Osteoblast (primary cell): ENCODE data around the gene SVOPL. TPM values are rescaled to one million over a fixed set of nuclear protein-coding genes. Genes with fewer than 3 reads are reported as not detected.

Experiments used
- DNase-seq: peaks from one replicate; pipeline ENCODE4 v3.0.0; 2011; ENCODE audit warnings: low spot score, mixed read lengths; ENCODE audit not compliant: insufficient read length; ENCODE audit errors: missing footprints
- H2AFZ ChIP-seq: 2 replicates; pipeline ENCODE4 v1.6.0; 2011; ENCODE audit warnings: mild to moderate bottlenecking, low read length
- H3K27ac ChIP-seq: 2 replicates; pipeline ENCODE4 v1.5.1; 2011; ENCODE audit warnings: mild to moderate bottlenecking, low read depth, low read length, moderate library complexity
- H3K27me3 ChIP-seq: 2 replicates; pipeline ENCODE4 v1.6.0; 2012; ENCODE audit warnings: mild to moderate bottlenecking, control low read depth, inconsistent platforms, low read length, moderate library complexity; ENCODE audit not compliant: insufficient read depth
- H3K36me3 ChIP-seq: 2 replicates; pipeline ENCODE4 v1.5.1; 2011; ENCODE audit warnings: mild to moderate bottlenecking, low read length, control low read depth, moderate library complexity; ENCODE audit not compliant: insufficient read depth
- H3K4me1 ChIP-seq: 2 replicates; pipeline ENCODE4 v1.5.1; 2011; ENCODE audit warnings: mild to moderate bottlenecking, low read length, control low read depth, moderate library complexity; ENCODE audit not compliant: insufficient read depth
- H3K4me2 ChIP-seq: 2 replicates; pipeline ENCODE4 v1.6.0; 2011; ENCODE audit warnings: mild to moderate bottlenecking, low read length; ENCODE audit not compliant: insufficient read depth
- H3K4me3 ChIP-seq: fragments of 200-600 bp; sonication (generic); 3 replicates; pipeline ENCODE4 v1.5.1; 2012; ENCODE audit warnings: mild to moderate bottlenecking, low read length, inconsistent platforms; ENCODE audit not compliant: insufficient read depth
- H3K79me2 ChIP-seq: 2 replicates; pipeline ENCODE4 v1.6.0; 2012; ENCODE audit warnings: mild to moderate bottlenecking, low read length, control low read depth, inconsistent platforms; ENCODE audit not compliant: insufficient read depth
- H3K9me3 ChIP-seq: 2 replicates; pipeline ENCODE4 v1.5.1; 2011; ENCODE audit warnings: low read depth, low read length, control low read depth
- H4K20me1 ChIP-seq: 2 replicates; pipeline ENCODE4 v1.6.0; 2012; ENCODE audit warnings: mild to moderate bottlenecking, low read length, control low read depth; ENCODE audit not compliant: insufficient read depth
- CTCF ChIP-seq: IDR thresholded peaks from 2 replicates; pipeline ENCODE4 v1.5.1; 2011; ENCODE audit warnings: mild to moderate bottlenecking, low read depth, low read length, moderate library complexity; ENCODE audit errors: extremely low read depth
- total RNA-seq: library from RNA; depleted of rRNA; stranded (reverse); fragments of >200 nt; gene quantifications from 2 replicates; pipeline ENCODE4 v1.2.3, GENCODE V29; 2012

Gene SVOPL
- total RNA-seq, 1 donor = not detected

GRCh38 chr7:138559448-138559847 lies 141.7 kb downstream of the SVOPL start:
- Histone ChIP-seq H3K4me1 (no peaks in the 10 kb centered on the region), H4K20me1 (no peaks in the 10 kb centered on the region)

GRCh38 chr7:138556771-138557484 lies 144.2 kb downstream of the SVOPL start:
- H3K27ac ChIP-seq = no peak overlapping the region
- H3K36me3 ChIP-seq = peaks cover 37% of the 10 kb centered on the region
- peaks cover 17% of the 10 kb centered on the region for H3K9me3 ChIP-seq
- no peak for TF ChIP-seq CTCF
- no peaks in the 10 kb centered on the region for H3K4me1 ChIP-seq
- H3K4me2 ChIP-seq = no peak overlapping the region
- no peaks in the 10 kb centered on the region for H4K20me1 ChIP-seq
- no peak overlapping the region for H2AFZ ChIP-seq
- H3K79me2 ChIP-seq = no peaks in the 10 kb centered on the region
- no peak for DNase-seq
- H3K27me3 ChIP-seq = no peaks in the 10 kb centered on the region
- no peak overlapping the region for H3K4me3 ChIP-seq

More at GRCh38 chr7:138559448-138559847, 141.7 kb downstream of the SVOPL start:
- Histone ChIP-seq H3K27ac (no peak overlapping the region), H3K79me2 (no peaks in the 10 kb centered on the region), H3K4me2 (no peak overlapping the region), H3K27me3 (no peaks in the 10 kb centered on the region), H3K4me3 (no peak overlapping the region), H3K36me3 (peaks cover 29% of the 10 kb centered on the region), H3K9me3 (peaks cover 17% of the 10 kb centered on the region), H2AFZ (no peak overlapping the region)
- DNase-seq = no peak
- TF ChIP-seq CTCF = no peak

- Histone ChIP-seq H3K79me2 (no peaks in the 10 kb centered on the region), H3K4me2 (no peak overlapping the region), H4K20me1 (no peaks in the 10 kb centered on the region), H3K4me1 (no peaks in the 10 kb centered on the region), H3K36me3 (peaks cover 43% of the 10 kb centered on the region), H3K9me3 (peaks cover 17% of the 10 kb centered on the region), H3K4me3 (no peak overlapping the region), H3K27ac (no peak overlapping the region), H3K27me3 (no peaks in the 10 kb centered on the region), H2AFZ (no peak overlapping the region)
- TF ChIP-seq CTCF = no peak
- no peak for DNase-seq
Measured at GRCh38 chr7:138555684-138556083, 145.5 kb downstream of the SVOPL start.

GRCh38 chr7:138554674-138555073 lies 146.5 kb downstream of the SVOPL start:
- H2AFZ ChIP-seq = no peak overlapping the region
- H3K4me2 ChIP-seq = no peak overlapping the region
- H3K4me3 ChIP-seq = no peak overlapping the region
- peaks cover 43% of the 10 kb centered on the region for H3K36me3 ChIP-seq
- no peaks in the 10 kb centered on the region for H3K79me2 ChIP-seq
- peaks cover 17% of the 10 kb centered on the region for H3K9me3 ChIP-seq
- TF ChIP-seq CTCF = no peak
- no peaks in the 10 kb centered on the region for H3K4me1 ChIP-seq
- no peaks in the 10 kb centered on the region for H3K27me3 ChIP-seq
- DNase-seq = no peak
- no peaks in the 10 kb centered on the region for H4K20me1 ChIP-seq
- no peak overlapping the region for H3K27ac ChIP-seq
